Colonic mucosa (tissue), 4 donors: ENCODE measurements around the gene STRN4. TPM values are rescaled to one million over a fixed set of nuclear protein-coding genes. Genes with fewer than 3 reads are reported as not detected.

Source experiments
- DNase-seq: peaks from one replicate; pipeline ENCODE4 v3.0.0-alpha.2; 2020
- H3K27ac ChIP-seq: fragments of 200-600 bp; one replicate; pipeline ENCODE4 v1.8.0; 2021
- H3K27me3 ChIP-seq: fragments of 200-600 bp; one replicate; pipeline ENCODE4 v1.8.0; 2021
- H3K36me3 ChIP-seq: fragments of 200-600 bp; one replicate; pipeline ENCODE4 v1.8.0; 2021
- H3K4me1 ChIP-seq: fragments of 200-600 bp; one replicate; pipeline ENCODE4 v1.8.0; 2021; ENCODE audit warnings: mild to moderate bottlenecking
- H3K4me3 ChIP-seq: fragments of 200-600 bp; one replicate; pipeline ENCODE4 v1.8.0; 2021
- H3K9ac ChIP-seq, 2 donors: one replicate each; pipeline ENCODE4 v1.7.0; 2013; ENCODE audit warnings: control low read depth in 2 of 2, low read depth in 2 of 2, low read length in 2 of 2
- H3K9me3 ChIP-seq: fragments of 200-600 bp; one replicate; pipeline ENCODE4 v1.8.0; 2021
- intact Hi-C: fragments of 100-400 bp; cut with DNase I; formaldehyde crosslinking; loops from one replicate; pipeline ENCODE4 v1.14.1; 2022
- total RNA-seq, 2 donors: library from RNA; stranded (reverse); fragmentation: NEBNext Ultra II Directional in 1 of 2; extraction: Animal tissue kit (Norgen Biotek cat#: 25700) in 1 of 2; gene quantifications; one replicate each; pipeline ENCODE4 v1.2.1, GENCODE V29; 2021
- TF ChIP-seq, protein P1 (sequence below): fragments of 200-600 bp; IDR thresholded peaks from one replicate; pipeline ENCODE4 v1.8.0; 2022; ENCODE audit warnings: antibody characterized with exemption, mild to moderate bottlenecking
- donor health status: healthy.
- donor health status: DM: no; HTN: no; CAD: no.
- donor health status: DM: no; HTN: no; CAD: no.

Gene STRN4
- total RNA-seq, 2 donors from 2014 or later: 56.5 to 90.0 TPM

DNA sequence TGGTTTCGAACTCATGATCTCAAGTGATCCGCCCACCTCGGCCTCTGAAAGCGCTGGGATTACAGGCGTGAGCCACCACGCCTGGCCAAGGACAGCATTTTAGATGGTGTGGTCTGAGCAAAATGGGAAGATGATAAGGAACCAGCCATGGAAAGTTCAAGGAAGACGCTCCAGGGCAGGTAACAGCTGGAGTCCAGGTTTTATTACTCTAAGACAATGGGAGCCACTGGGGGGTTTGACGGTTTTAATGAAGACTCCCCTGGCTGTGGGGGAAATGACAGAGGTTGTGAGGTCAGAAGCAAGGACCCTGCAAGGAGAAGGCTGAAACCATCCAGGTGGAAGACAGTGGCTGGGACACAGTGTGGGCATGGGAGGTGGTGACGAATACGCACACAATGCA is 50.2 kb downstream of the STRN4 start:
- H3K36me3 ChIP-seq: peaks cover 42% of the 10 kb centered on the region
- no peaks in the 10 kb centered on the region for H3K9me3 ChIP-seq
- no peaks in the 10 kb centered on the region for H3K27me3 ChIP-seq
- TF ChIP-seq, protein P1, sequence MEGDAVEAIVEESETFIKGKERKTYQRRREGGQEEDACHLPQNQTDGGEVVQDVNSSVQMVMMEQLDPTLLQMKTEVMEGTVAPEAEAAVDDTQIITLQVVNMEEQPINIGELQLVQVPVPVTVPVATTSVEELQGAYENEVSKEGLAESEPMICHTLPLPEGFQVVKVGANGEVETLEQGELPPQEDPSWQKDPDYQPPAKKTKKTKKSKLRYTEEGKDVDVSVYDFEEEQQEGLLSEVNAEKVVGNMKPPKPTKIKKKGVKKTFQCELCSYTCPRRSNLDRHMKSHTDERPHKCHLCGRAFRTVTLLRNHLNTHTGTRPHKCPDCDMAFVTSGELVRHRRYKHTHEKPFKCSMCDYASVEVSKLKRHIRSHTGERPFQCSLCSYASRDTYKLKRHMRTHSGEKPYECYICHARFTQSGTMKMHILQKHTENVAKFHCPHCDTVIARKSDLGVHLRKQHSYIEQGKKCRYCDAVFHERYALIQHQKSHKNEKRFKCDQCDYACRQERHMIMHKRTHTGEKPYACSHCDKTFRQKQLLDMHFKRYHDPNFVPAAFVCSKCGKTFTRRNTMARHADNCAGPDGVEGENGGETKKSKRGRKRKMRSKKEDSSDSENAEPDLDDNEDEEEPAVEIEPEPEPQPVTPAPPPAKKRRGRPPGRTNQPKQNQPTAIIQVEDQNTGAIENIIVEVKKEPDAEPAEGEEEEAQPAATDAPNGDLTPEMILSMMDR: no peak
- no peak overlapping the region for H3K9ac ChIP-seq
- H3K4me3 ChIP-seq: no peak overlapping the region
- no peak for DNase-seq
- intact Hi-C loops: no loop called here
- H3K27ac ChIP-seq: no peak overlapping the region
- no peaks in the 10 kb centered on the region for H3K4me1 ChIP-seq

DNA sequence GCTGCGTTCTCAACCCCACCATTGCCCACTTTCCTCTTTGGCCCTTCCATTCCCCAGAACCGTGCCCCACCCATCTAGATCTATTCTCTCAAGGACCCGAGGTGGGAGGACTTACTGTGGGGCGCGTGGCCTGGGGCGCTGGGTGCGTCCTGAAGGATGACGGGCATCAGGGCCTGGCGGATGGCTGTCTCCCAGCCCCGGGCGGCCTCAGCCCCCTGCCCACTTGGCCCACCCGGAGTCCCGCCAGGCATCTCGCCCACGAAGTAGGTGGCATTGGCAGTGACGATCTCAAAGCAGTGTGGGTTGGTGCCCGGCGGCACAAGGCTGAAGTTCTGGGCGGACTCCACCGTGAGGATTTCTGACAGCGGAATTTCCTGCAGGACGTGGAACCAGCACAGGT is 52.5 kb downstream of the STRN4 start:
- no peak overlapping the region for H3K9ac ChIP-seq
- H3K9me3 ChIP-seq: no peaks in the 10 kb centered on the region
- H3K27me3 ChIP-seq: no peaks in the 10 kb centered on the region
- peaks cover 50% of the 10 kb centered on the region for H3K36me3 ChIP-seq
- TF ChIP-seq, protein P1: no peak
- no peak overlapping the region for H3K27ac ChIP-seq
- intact Hi-C loops: no loop called here
- H3K4me3 ChIP-seq: no peak overlapping the region
- no peak for DNase-seq
- no peaks in the 10 kb centered on the region for H3K4me1 ChIP-seq

- H3K9ac ChIP-seq: no peak overlapping the region
- H3K36me3 ChIP-seq: peaks cover 50% of the 10 kb centered on the region
- H3K27me3 ChIP-seq: no peaks in the 10 kb centered on the region
- H3K4me3 ChIP-seq: no peak overlapping the region
- TF ChIP-seq, protein P1: no peak
- intact Hi-C loops: no loop called here
- no peak overlapping the region for H3K27ac ChIP-seq
- DNase-seq: no peak
- no peaks in the 10 kb centered on the region for H3K9me3 ChIP-seq
- H3K4me1 ChIP-seq: no peaks in the 10 kb centered on the region
Measured at GRCh38 chr19:46692918-46693722, 53.1 kb downstream of the STRN4 start.

GRCh38 chr19:46691948-46692347 is 54.3 kb downstream of the STRN4 start:
- no peak overlapping the region for H3K9ac ChIP-seq
- DNase-seq: no peak
- peaks cover 50% of the 10 kb centered on the region for H3K36me3 ChIP-seq
- intact Hi-C loops: no loop called here
- H3K27ac ChIP-seq: no peak overlapping the region
- H3K27me3 ChIP-seq: no peaks in the 10 kb centered on the region
- no peaks in the 10 kb centered on the region for H3K9me3 ChIP-seq
- no peak overlapping the region for H3K4me3 ChIP-seq
- H3K4me1 ChIP-seq: no peaks in the 10 kb centered on the region
- TF ChIP-seq, protein P1: no peak

- intact Hi-C loops: no loop called here
- Histone ChIP-seq H3K27ac (no peak overlapping the region), H3K4me1 (no peaks in the 10 kb centered on the region), H3K4me3 (no peak overlapping the region), H3K36me3 (peaks cover 50% of the 10 kb centered on the region), H3K9ac (no peak overlapping the region), H3K9me3 (no peaks in the 10 kb centered on the region), H3K27me3 (no peaks in the 10 kb centered on the region)
- DNase-seq: no peak
- TF ChIP-seq, protein P1: no peak
Measured at GRCh38 chr19:46691104-46691503, 55.1 kb downstream of the STRN4 start.
